Neural cell (in vitro differentiated cells): ENCODE results near the gene SSBP1.

Source experiments
- CTCF ChIP-seq: fragments of 450-650 bp; IDR thresholded peaks from 2 replicates; pipeline ENCODE4 v1.5.1; 2014; ENCODE audit warnings: antibody characterized with exemption, mild to moderate bottlenecking, moderate library complexity; ENCODE audit not compliant: poor library complexity, severe bottlenecking
- EZH2 ChIP-seq: fragments of 200-600, 300-800 bp; shearing (Covaris generic), sonication (generic); IDR thresholded peaks from 2 replicates; pipeline ENCODE4 v1.6.1; 2014; ENCODE audit warnings: antibody characterized with exemption, low read length, borderline replicate concordance, mild to moderate bottlenecking; ENCODE audit not compliant: insufficient read depth, poor library complexity, severe bottlenecking
- MXI1 ChIP-seq: fragments of 450-650 bp; conservative IDR thresholded peaks from 2 replicates; pipeline ENCODE4 v1.6.1; 2014; ENCODE audit warnings: antibody characterized with exemption, mild to moderate bottlenecking; ENCODE audit not compliant: poor library complexity, severe bottlenecking
- SMC3 ChIP-seq: fragments of 450-650 bp; conservative IDR thresholded peaks from 2 replicates; pipeline ENCODE4 v1.6.1; 2014; ENCODE audit warnings: antibody characterized with exemption, mild to moderate bottlenecking, moderate library complexity; ENCODE audit not compliant: poor library complexity
- TF ChIP-seq, protein P1 (sequence below): IDR thresholded peaks from 2 replicates; pipeline ENCODE4 v1.6.1; 2012; ENCODE audit warnings: borderline replicate concordance

- TF ChIP-seq CTCF (no peak), SMC3 (no peak), EZH2 (no peak), MXI1 (no peak)
- TF ChIP-seq, protein P1, sequence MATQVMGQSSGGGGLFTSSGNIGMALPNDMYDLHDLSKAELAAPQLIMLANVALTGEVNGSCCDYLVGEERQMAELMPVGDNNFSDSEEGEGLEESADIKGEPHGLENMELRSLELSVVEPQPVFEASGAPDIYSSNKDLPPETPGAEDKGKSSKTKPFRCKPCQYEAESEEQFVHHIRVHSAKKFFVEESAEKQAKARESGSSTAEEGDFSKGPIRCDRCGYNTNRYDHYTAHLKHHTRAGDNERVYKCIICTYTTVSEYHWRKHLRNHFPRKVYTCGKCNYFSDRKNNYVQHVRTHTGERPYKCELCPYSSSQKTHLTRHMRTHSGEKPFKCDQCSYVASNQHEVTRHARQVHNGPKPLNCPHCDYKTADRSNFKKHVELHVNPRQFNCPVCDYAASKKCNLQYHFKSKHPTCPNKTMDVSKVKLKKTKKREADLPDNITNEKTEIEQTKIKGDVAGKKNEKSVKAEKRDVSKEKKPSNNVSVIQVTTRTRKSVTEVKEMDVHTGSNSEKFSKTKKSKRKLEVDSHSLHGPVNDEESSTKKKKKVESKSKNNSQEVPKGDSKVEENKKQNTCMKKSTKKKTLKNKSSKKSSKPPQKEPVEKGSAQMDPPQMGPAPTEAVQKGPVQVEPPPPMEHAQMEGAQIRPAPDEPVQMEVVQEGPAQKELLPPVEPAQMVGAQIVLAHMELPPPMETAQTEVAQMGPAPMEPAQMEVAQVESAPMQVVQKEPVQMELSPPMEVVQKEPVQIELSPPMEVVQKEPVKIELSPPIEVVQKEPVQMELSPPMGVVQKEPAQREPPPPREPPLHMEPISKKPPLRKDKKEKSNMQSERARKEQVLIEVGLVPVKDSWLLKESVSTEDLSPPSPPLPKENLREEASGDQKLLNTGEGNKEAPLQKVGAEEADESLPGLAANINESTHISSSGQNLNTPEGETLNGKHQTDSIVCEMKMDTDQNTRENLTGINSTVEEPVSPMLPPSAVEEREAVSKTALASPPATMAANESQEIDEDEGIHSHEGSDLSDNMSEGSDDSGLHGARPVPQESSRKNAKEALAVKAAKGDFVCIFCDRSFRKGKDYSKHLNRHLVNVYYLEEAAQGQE, result no peak
Measured at GRCh38 chr7:141737118-141737835, 881 bp upstream of the SSBP1 start.
